ENCODE measurements around the gene KAT8.
"Not testable (repeated sequence)": the region's sequence is repeated elsewhere in the genome, so short reads cannot be mapped to it uniquely, and the experiment has no call there.

GRCh38 chr16:31150976-31151375 lies 33.5 kb downstream of the KAT8 start:
- TF ChIP-seq POLR2AphosphoS5, CTCF (IDR thresholded peaks at IDR 0.05): not testable (repeated sequence)

All from suprapubic skin (tissue), 3 donors.